ENCODE data around the gene NEK6.

The NEK6 gene

GRCh38 chr9:124399968-124400940 is 142.5 kb downstream of the NEK6 start:
- no peak for DNase-seq (ENCODE audit: low read depth in 2 of 2)

All from stimulated activated CD4-positive, alpha-beta T cell treated with anti-CD3 and anti-CD28 coated beads, Interleukin-12 subunit alpha, Interleukin-12 subunit beta, amount 100 ng/mL, for 24 hours (primary cell).